LoVo (cell line): ENCODE measurements around the gene DAAM2.

Experiments
- DNase-seq: peaks from one replicate; pipeline ENCODE4 v3.0.0-alpha.2; 2016; ENCODE audit warnings: low spot score

DAAM2 gene

GRCh38 chr6:39930540-39930939, 138.4 kb downstream of the DAAM2 start:
- DNase-seq, result no peak

DNA sequence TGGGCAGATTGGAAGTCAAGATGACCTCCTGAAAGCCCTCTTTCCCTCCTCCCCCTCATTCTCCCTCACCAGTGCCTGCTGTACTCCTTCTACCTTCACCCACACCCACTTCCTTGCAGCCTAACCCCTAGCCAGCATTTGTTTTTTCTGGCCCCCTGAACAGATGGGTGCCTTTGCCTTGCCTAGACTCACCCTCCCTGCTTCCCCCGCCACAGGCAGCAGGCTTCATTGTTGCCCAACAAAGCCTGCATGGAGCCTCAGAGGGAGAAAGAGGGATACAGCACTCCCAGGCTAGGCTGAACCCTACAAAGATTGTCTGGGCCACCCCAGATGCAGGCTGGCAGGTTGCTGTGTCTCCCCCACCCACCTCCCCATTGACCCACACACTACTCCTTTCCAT, 139.4 kb downstream of the DAAM2 start:
- no peak for DNase-seq

- DNase-seq, result no peak
Observed at GRCh38 chr6:39932386-39932910, 140.3 kb downstream of the DAAM2 start.

- DNase-seq, result no peak
Observed at GRCh38 chr6:39933669-39934130, 141.5 kb downstream of the DAAM2 start.

DNA sequence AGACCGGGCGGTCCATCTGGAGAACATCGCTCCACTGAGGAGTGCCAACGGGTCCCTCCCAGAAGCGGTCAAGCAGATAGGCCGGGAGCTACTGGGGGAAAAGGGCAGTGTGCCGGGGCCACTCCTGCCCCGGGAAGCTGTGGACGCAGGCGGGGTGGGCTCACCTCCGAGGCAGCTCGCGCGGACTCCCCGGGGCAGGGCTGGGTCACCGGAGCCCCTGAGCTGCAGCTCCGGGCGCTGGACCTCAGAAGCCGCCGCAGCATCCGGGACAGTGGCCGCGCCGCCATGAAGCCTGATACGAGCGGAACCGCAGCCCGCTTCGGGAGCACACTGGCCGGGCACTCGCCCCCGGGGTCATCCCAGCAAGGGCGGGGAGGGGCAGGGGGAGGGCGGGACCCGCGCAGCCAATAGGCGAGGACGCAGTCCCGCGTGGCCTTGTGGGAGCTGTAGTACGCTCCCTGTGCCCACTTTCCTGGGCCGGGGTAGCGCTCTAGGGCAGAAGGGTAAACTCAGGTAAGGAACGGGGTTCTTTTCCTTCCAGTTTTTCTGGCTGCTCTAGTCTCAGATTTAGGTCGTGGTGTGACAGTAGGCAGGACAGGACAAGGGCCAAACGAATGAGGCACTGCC, 142.1 kb downstream of the DAAM2 start, which contains the start of gene MOCS1:
MOCS1 (minus strand) TSS at position 332 of the 627 bp plus-strand sequence; CDS start at position 287, 45 bp downstream.
- DNase-seq, result peak; percentile 21

DNA sequence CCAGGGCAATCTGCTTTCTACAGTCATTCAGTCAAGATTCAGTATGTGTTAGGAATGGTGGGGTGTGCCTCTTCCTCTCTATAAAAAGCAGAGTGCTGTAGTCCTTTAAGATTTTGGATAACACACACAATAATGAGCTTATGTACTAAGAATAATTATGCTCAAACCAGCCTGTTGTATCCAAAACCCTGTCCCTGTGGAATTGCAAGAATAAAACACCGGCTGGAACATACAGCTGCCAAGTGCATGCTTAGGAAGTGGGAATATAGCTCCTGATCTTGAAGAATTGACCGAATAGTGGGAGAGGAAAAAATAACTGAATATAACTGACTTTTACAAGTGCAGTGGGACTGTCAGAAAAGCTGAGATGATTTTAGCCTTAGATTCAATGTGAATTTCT, 143.1 kb downstream of the DAAM2 start:
- no peak for DNase-seq

GRCh38 chr6:39936857-39937256, 144.7 kb downstream of the DAAM2 start:
- DNase-seq, result no peak

GRCh38 chr6:39937686-39938333, 145.6 kb downstream of the DAAM2 start:
- DNase-seq, result no peak

DNA sequence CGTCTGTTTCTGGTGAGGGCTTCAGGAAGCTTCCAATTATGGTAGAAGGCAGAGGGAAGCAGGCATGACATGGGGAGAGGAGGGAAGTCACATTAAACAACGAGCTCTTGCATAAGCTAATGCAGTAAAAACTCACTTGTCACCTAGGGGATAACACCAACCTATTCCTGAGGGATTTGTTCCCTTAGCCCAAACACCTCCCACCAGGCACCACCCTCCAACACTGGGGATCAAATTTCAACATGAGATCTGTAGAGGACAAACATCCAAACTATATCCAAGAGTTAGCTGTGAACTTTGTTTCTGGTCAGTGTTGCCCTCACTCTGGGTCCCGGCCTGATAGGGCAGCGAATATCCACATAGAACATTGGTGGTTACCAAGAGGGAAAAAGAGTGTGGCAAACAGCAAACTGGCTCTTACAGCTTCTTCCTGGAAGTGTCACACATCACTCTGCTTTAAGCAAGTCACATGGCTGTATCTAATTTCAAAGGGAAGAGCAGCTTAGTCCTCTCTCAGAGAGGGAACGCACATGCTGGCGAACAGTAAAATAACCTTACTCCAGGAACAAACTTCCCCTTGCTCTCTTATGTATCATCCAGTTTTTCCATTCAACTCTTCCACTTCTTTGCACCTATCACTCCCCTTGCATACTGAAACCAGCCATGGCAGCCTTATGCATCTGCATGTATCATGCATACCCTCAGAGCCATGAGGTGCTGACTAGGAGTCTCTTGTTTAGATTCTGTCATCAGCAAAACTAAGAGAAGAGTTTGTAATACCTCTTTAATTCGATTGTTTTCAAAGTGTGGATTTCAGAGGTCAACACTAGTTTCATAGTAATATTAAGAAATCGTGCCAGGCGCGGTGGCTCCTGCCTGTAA, 146.8 kb downstream of the DAAM2 start:
- no peak for DNase-seq

GRCh38 chr6:39941138-39941537, 149.0 kb downstream of the DAAM2 start:
- DNase-seq, result no peak

DNA sequence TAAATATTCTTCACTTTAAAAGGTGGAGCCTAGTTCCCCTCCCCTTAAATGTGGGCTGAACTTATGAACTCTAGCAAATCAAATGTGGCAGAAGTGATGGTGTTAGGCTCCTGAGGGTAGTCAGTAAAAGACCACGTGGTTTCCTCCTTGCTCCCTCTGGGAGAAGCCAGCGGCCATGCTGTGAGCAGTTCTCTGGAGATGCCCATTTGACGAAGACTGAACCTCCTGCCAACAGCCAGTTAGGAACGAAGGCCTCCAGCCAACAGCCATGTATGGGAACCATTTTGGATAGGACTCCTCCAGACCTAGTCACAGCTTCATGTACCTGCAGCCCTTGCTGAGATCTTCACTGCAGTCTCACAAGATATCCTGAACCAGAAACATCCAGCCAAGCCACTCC, 149.6 kb downstream of the DAAM2 start:
- no peak for DNase-seq

- no peak for DNase-seq
Observed at GRCh38 chr6:39942903-39943580, 150.9 kb downstream of the DAAM2 start.

GRCh38 chr6:39945626-39946025, 153.4 kb downstream of the DAAM2 start:
- DNase-seq, result no peak

DNA sequence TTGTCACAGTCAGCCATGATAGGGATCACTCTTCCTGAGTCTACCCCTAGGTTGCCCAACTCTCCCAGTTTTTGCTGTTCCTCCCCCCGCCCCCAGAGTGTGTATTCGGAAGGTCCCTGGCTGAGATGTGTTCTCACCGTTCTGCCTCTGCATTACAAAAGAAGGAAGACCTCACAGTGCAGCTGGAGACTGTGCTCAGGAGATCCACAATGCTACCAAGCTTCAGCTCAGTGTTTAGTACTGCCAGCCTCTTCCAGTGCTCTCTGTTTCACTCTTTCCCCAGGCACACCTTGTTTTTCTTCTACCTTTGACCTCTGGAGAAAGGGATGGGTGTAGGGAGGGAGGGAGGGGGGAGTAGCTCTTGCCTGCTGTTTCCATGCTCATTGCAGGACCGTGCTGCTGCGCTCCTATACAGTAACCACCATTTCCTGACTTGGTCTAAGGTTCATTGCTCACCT, 155.5 kb downstream of the DAAM2 start:
- no peak for DNase-seq

GRCh38 chr6:39948199-39948791, 156.1 kb downstream of the DAAM2 start:
- no peak for DNase-seq

GRCh38 chr6:39950125-39950720, 158.0 kb downstream of the DAAM2 start:
- DNase-seq, result no peak

DNA sequence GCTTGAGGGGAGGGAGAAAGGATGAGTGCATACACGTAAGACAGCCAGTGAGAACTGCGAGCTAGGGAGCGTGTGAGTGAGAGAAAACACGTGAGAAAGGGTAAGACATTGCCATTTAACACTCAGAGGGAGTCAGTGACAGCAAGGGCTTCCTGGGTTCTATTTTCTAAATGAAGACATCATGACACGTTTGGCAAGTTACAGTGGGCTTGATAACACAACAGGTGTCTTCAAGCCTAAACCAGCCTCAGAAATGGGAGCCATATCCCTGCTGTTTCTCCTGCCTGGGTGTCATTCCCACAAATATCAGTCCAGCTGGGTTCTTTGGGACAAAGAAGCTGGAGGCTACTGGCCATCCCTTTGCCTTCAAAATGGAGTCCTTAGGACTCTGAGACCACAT, 159.0 kb downstream of the DAAM2 start:
- DNase-seq, result no peak

DNA sequence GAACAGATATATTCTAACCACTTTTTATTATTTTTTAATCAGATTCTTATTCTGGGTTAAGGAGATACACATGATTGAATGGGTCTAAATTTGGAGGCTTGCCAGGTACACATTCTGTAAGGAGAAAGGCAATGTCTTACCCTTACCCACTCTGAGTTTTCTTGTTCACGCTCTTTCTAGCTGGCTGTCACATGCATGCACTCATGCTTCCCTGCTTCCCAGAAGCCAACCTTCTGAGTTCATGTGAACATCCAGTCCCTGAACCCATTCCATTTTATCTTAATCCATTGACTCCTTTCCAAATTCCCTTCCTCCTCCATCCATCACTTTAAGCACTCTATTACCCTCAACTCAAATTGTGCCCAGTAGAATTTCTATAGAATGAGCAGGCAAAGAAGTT, 159.5 kb downstream of the DAAM2 start:
- DNase-seq, result no peak

GRCh38 chr6:39952167-39952566, 160.0 kb downstream of the DAAM2 start:
- DNase-seq, result no peak

GRCh38 chr6:39953076-39953618, 161.0 kb downstream of the DAAM2 start:
- DNase-seq, result no peak
